Lung microvascular endothelial cell (primary cell): ENCODE measurements around the gene TTC9B. TPM values are rescaled to one million over a fixed set of nuclear protein-coding genes. Genes with fewer than 3 reads are reported as not detected.
A peak's percentile ranks its signal among the peaks of the same experiment; 100 is the strongest.
"Not testable (repeated sequence)": the region's sequence is repeated elsewhere in the genome, so short reads cannot be mapped to it uniquely, and the experiment has no call there.

Source experiments
- DNase-seq, 2 donors: peaks; one replicate each; pipeline versions ENCODE4 v3.0.0 to v3.0.0-alpha.2; 2010; ENCODE audit warnings: low read depth in 2 of 2
- total RNA-seq: library from RNA; depleted of rRNA; stranded (reverse); fragments of >200 nt; gene quantifications from 2 replicates; pipeline ENCODE4 v1.2.1, GENCODE V29; 2014

TTC9B gene
- total RNA-seq, 1 donor from 2014 or later: under 0.01 TPM

GRCh38 chr19:40232949-40233810, 15.0 kb upstream of the TTC9B start:
- no peak for DNase-seq

- no peak for DNase-seq
These were observed 14.3 kb upstream of the TTC9B start for GRCh38 chr19:40232479-40232878.

DNA sequence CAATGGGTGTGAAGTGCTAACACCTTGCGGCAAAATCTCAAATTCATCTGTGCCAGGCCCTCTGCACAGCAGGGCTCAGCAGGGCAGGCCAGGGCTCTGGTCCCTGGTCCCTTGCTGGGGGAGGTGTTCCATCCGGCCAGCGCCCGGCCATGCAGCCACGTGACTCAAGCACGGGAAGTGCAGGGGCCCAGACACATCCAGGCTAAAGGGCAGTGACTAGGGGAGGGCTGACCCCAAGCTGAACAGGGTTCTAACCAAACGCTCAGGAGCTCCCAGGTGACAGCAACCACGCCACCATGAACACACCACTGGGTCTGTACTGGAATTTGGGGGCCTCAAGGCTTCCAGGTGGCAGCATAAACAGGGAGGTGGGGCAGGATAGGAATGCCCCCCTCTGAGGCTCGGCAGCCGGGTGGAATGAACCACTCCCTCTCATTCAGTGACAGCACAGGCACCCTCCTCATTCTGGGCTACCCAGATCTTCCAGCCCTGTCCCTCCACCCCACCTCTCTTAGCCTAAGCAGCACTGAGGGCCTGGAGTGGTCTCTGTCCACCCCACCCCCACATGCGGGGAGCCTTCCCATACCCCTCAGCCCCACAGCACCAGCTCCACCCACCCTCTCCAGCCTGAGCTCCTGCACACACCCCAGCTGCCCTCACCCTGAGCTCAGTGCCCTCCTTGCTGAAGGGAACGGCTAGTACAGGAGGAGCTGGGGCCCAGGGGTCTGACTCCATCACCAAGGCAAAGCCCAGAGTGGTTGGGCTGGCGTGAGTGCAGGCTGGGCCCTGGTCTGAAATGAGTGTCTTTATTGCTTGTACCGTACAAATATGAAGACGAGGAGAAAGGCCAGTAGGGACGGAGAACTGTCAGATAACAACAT, 13.6 kb upstream of the TTC9B start:
- peak in 1 of 2 donors; percentile 73 for DNase-seq

DNA sequence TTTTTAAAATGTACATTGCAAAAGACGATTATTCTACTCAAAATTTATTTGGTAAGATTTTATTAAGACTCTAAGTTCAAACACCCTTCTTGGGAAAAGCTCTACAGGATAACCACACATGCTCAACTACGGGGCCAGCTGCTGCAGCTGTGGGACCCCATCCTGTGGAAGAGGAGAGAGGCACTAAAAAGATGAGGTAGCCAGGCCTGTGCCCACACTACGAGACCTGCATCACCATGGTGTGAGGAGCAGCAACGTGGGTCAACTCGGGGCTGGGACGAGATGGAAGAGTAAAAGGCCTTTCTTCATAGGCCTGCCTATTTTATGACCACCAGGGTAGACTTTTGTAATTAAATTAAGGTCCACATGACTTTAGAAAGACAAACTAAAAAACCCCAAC, 12.9 kb upstream of the TTC9B start:
- no peak for DNase-seq

DNA sequence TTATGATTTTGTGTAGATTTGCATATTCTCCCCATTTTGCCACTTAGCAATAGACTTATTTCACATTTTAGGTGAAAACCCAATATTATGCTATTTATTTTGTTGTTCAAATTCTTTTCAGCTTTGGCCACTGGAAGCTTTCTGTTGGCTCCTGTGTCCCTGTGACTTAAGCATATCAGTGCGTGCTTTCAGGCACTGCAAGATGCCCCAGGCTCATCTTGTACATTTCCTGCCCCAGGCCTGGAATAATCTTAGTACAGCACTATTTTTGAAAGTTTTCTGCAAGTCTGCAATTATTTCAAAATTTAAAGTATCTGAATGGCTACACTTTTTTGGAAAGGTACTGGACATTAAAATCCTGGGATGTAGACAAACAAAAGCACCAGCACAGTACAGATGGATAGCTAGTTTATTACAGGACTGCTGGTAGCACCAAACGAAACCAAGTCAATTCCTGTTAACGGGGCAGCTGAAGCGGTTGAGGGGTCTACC, 11.8 kb upstream of the TTC9B start:
- DNase-seq: no peak

GRCh38 chr19:40229484-40229883, 11.3 kb upstream of the TTC9B start:
- peak in 1 of 2 donors; percentile 35 for DNase-seq

GRCh38 chr19:40228863-40229262, 10.7 kb upstream of the TTC9B start:
- DNase-seq: no peak

- peak; percentile 28 to 34 for DNase-seq
These were observed 10.2 kb upstream of the TTC9B start for GRCh38 chr19:40228346-40228745.

- DNase-seq: no peak
These were observed 7.5 kb upstream of the TTC9B start for GRCh38 chr19:40225440-40226305.

DNA sequence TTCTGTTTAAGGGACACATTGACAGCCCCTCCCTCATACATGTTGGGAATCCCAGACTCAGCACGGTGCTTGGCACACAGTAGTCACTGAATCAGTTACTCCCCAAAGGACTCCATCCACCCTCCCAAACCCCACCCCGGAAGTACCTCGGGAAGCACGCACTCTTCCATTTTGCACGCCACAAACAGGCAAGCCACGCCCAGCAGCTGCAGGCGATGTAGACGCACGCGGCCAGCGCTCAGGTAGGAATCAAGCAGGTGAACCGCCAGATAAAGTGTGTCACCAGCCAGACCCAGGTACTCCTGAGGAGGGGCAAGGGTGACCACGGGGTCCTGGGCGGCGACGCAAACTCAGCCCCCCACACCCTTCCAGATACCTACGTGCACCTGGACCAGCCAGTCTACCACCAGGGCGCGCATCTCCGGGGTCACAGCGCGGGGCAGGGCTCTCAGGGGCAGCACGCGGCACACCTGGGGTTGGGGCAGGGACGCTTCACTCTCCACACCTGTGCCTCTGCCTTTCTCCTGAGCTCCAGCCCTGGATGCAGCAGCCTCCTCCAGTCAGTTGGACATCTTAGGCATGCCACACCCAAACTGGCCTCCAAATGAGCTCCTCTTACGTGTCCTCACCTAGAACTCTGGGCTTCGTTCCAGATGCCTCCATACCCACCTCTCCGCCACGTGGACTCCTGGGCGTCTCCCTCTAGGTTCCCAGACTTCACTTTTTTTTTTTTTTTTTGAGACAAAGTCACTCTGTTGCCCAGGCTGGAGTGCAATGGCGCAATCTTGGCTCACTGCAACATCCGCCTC, 6.4 kb upstream of the TTC9B start:
- no peak for DNase-seq

- DNase-seq: no peak
These were observed 5.1 kb upstream of the TTC9B start for GRCh38 chr19:40223135-40223822.

DNA sequence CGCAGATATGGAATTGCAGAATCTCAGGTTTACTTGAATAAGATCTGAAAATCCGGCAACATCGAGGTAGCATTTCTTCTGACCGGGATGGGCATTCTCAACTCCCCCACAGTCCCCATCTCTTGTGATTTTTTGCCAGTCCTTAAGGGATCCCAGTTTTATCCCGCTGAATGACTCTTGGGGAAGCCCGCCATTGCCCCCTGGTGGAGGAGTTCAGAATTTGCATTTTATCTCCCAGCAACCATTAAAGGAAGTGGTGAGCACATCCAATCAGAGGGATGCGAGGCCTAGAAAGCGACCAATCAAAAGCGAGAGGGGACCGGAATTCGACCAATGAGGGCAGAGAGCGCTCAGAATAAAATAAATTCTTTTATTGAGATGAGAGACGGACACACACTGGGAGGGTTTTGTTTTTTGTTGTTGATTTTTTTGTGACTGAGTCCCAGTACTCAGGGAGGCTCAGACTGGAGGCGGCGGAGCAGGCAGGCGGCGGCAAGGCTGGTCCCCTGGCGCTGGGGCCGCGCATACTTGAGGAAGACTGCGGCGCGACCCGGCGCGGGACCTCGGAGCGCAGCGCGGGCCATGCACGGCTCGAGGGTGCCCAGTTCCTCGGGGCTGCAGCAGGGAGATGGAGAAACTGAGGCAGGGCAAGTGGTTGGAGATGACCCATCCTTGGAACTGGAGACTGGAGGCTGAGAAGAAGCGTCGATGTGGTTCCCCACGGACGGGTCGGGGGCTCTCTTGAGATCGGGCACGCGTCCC, 3.9 kb upstream of the TTC9B start:
- DNase-seq: peak; percentile 94

GRCh38 chr19:40220674-40221073, 2.5 kb upstream of the TTC9B start:
- no peak for DNase-seq

- peak in 1 of 2 donors; percentile 74 for DNase-seq
These were observed 1.6 kb upstream of the TTC9B start for GRCh38 chr19:40219721-40220276.

DNA sequence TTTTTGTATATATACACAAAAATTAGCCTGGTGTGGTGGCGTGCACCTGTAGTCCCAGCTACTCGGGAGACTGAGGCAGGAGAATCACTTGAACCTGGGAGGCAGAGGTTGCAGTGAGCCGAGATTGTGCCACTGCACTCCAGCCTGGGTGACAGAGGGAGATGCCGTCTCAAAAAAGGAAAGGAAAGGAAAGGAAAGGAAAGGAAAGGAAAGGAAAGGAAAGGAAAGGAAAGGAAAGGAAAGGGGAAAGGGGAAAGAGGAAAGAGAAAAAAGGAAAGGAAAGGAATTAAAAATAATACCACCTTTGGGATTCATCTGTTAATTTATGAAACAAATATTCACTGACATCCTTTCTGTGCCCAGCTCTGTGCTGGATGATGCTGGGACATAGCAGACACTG, 845 bp upstream of the TTC9B start:
- DNase-seq: not testable (repeated sequence)

DNA sequence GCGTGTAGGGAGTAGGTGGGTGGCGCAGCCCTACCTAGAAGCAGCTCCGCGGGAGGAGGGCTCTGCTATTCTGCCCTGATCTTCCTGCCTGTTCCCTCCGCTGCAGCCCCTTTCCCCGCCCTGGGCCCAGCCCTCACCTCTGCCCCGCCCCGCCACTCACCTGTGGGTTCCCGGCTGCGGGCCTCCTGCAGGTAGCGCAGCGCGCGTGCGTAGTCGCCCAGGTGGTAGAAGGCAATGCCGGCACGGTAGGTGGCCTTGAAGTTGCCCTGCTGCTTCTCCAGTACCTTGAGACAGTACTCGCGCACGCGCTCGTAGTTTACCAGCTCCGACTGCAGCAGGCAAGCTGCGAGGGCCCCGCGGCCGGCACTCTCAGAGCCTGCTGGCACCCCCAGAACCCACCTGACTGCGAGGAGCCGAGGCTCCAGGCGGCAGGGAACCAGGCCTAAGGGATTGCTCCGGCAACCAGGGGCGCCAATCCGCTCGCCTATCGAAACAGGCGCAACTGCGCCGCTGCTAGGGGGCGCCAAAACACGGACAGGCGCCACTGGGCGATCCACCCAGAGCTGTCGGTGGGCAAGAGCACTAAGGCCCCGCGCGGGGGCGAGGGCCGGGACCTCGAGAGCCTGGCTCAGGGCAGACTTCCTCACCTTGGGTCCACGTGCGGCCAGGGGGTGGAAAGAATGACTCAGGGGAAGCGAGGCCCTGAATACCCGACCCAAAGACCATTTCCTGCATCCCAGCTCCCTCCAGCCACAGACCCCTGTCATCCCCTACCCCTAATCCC, 965 bp downstream of the TTC9B start:
- DNase-seq: peak in 1 of 2 donors; percentile 26

DNA sequence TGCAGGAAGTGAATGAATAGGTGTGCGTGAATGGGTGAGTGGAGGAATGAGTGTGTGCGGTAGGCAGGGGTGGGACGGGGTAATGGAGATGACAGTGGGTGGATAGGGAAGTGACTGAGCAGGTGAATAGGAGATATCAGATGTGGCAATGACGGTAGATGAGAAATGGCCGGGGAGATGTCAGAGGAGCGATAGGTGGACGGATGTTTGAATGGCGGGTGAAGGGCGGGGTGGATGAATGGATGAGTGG, 1.5 kb downstream of the TTC9B start:
- DNase-seq: no peak
